ENCODE data around the gene TMEM108.

TMEM108 gene

GRCh38 chr3:133442518-133442917, 404.3 kb downstream of the TMEM108 start:
- Histone ChIP-seq H3K36me3 (ENCODE audit: insufficient read depth, low read length) (no peaks in the 10 kb centered on the region), H3K27ac (no peak overlapping the region), H3K4me3 (no peak overlapping the region), H3K9ac (ENCODE audit: insufficient read length) (no peak overlapping the region), H3K9me3 (ENCODE audit: low read depth, low read length) (no peaks in the 10 kb centered on the region)
- no peak for TF ChIP-seq FOXP2 (optimal IDR thresholded peaks at IDR 0.05; ENCODE audit: control extremely low read depth, extremely low read length, insufficient read depth)
- DNase-seq (ENCODE audit: low read depth, low spot score), result no peak

- no peak overlapping the region for H3K27ac ChIP-seq
- H3K9me3 ChIP-seq (ENCODE audit: low read depth, low read length), result no peaks in the 10 kb centered on the region
- no peak overlapping the region for H3K9ac ChIP-seq (ENCODE audit: insufficient read length)
- DNase-seq (ENCODE audit: low read depth, low spot score), result no peak
- TF ChIP-seq EZH2 (IDR thresholded peaks at IDR 0.05) (no peak), POLR2AphosphoS5 (IDR thresholded peaks at IDR 0.05; ENCODE audit: borderline replicate concordance, low read depth, low read length) (no peak), FOXP2 (optimal IDR thresholded peaks at IDR 0.05; ENCODE audit: control extremely low read depth, extremely low read length, insufficient read depth) (no peak)
- H3K4me3 ChIP-seq, result no peak overlapping the region
- H3K36me3 ChIP-seq (ENCODE audit: insufficient read depth, low read length), result no peaks in the 10 kb centered on the region
These were observed 405.6 kb downstream of the TMEM108 start for GRCh38 chr3:133443649-133444422.

GRCh38 chr3:133444423-133444774, 406.2 kb downstream of the TMEM108 start:
- Histone ChIP-seq H3K9me3 (ENCODE audit: low read depth, low read length) (no peaks in the 10 kb centered on the region), H3K36me3 (ENCODE audit: insufficient read depth, low read length) (no peaks in the 10 kb centered on the region), H3K4me3 (no peak overlapping the region), H3K9ac (ENCODE audit: insufficient read length) (no peak overlapping the region), H3K27ac (no peak overlapping the region)
- TF ChIP-seq FOXP2 (optimal IDR thresholded peaks at IDR 0.05; ENCODE audit: control extremely low read depth, extremely low read length, insufficient read depth) (no peak), POLR2AphosphoS5 (IDR thresholded peaks at IDR 0.05; ENCODE audit: borderline replicate concordance, low read depth, low read length) (no peak), EZH2 (IDR thresholded peaks at IDR 0.05) (no peak)
- no peak for DNase-seq (ENCODE audit: low read depth, low spot score)

- Histone ChIP-seq H3K27ac (no peak overlapping the region), H3K36me3 (ENCODE audit: insufficient read depth, low read length) (no peaks in the 10 kb centered on the region), H3K9ac (ENCODE audit: insufficient read length) (no peak overlapping the region), H3K4me3 (no peak overlapping the region), H3K9me3 (ENCODE audit: low read depth, low read length) (no peaks in the 10 kb centered on the region)
- no peak for DNase-seq (ENCODE audit: low read depth, low spot score)
- no peak for TF ChIP-seq POLR2AphosphoS5 (IDR thresholded peaks at IDR 0.05; ENCODE audit: borderline replicate concordance, low read depth, low read length)
- TF ChIP-seq EZH2 (IDR thresholded peaks at IDR 0.05), result no peak
- TF ChIP-seq FOXP2 (optimal IDR thresholded peaks at IDR 0.05; ENCODE audit: control extremely low read depth, extremely low read length, insufficient read depth), result no peak
These were observed 406.9 kb downstream of the TMEM108 start for GRCh38 chr3:133445108-133445507.
